Testis (tissue), 2 donors: Measurements from ENCODE around the gene NOP16.

Source experiments
- CTCF ChIP-seq, 3 experiments: fragments of 450-650 bp in 2 of 3; fragments of 200-600 bp in 1 of 3; sonication (generic) in 1 of 3; IDR thresholded peaks; one replicate each; pipeline ENCODE4 v1.5.1; 2016 to 2019; ENCODE audit warnings: antibody characterized with exemption in 3 of 3, mild to moderate bottlenecking in 2 of 3, moderate library complexity in 1 of 3
- POLR2A ChIP-seq: fragments of 450-650 bp; IDR thresholded peaks from one replicate; pipeline ENCODE4 v1.6.1; 2017; ENCODE audit warnings: antibody characterized with exemption, mild to moderate bottlenecking, moderate library complexity

GRCh38 chr5:176415240-176415951 lies 27.0 kb upstream of the NOP16 start:
- TF ChIP-seq POLR2A (no peak), CTCF (IDR thresholded peaks at IDR 0.05) (no peak)
